A549 (cell line): Measurements from ENCODE around the gene ORC1.

Experiments
- CTCF ChIP-seq: fragments of >200 bp; sonication (Bioruptor Twin); formaldehyde crosslinking; IDR thresholded peaks from 3 replicates; pipeline ENCODE4 v1.5.1; 2016
- GATA3 ChIP-seq: IDR thresholded peaks from 2 replicates; pipeline ENCODE4 v1.6.1; 2012; ENCODE audit warnings: borderline replicate concordance
- MYC ChIP-seq: IDR thresholded peaks from 2 replicates; pipeline ENCODE4 v1.6.1; 2012; ENCODE audit warnings: mild to moderate bottlenecking, inconsistent platforms, low read length, improper control_type of control experiment, borderline replicate concordance
- POLR2AphosphoS2 ChIP-seq: conservative IDR thresholded peaks from 2 replicates; pipeline ENCODE4 v1.6.1; 2012; ENCODE audit warnings: low read length, improper control_type of control experiment, inconsistent platforms
- RAD21 ChIP-seq, 2 experiments: fragments of >200 bp in 1 of 2; sonication (Bioruptor Twin) in 1 of 2; formaldehyde crosslinking in 1 of 2; IDR thresholded peaks in 1 of 2; conservative IDR thresholded peaks in 1 of 2; 2 replicates in 1 of 2; 3 replicates in 1 of 2; pipeline ENCODE4 v1.6.1; 2012 to 2018; ENCODE audit warnings: inconsistent platforms in 1 of 2
- REST ChIP-seq: fragments of 200-600 bp; sonication (generic); IDR thresholded peaks from 2 replicates; pipeline ENCODE4 v1.6.1; 2016; ENCODE audit warnings: antibody characterized with exemption, mild to moderate bottlenecking, moderate library complexity
- RFX5 ChIP-seq: fragments of 450-650 bp; IDR thresholded peaks from 2 replicates; pipeline ENCODE4 v1.7.1; 2014; ENCODE audit warnings: antibody characterized with exemption, mild to moderate bottlenecking, moderate library complexity

GRCh38 chr1:52365746-52366516 is 38.3 kb downstream of the ORC1 start, which contains the start of gene CC2D1B:
- TF ChIP-seq CTCF (no peak), MYC (0 out of 2 replicates have a peak, but pooled peaks have one; percentile 21), REST (no peak), RAD21 (conservative IDR thresholded peaks at IDR 0.05 in 1 of 2, IDR thresholded peaks at IDR 0.05 in 1 of 2) (no peak), GATA3 (no peak), POLR2AphosphoS2 (no peak), RFX5 (no peak)
